GM21423 (cell line): Measurements from ENCODE around the gene SPTB.
"Not testable (repeated sequence)": the region's sequence is repeated elsewhere in the genome, so short reads cannot be mapped to it uniquely, and the experiment has no call there.

Experiments used
- ATAC-seq: cut with Tn5 transposase; IDR thresholded peaks from one replicate; pipeline ENCODE4 v1.9.1; 2021; ENCODE audit warnings: mild to moderate bottlenecking, moderate library complexity; ENCODE audit not compliant: unreplicated experiment

Gene SPTB

GRCh38 chr14:64824471-64824870, 55.2 kb downstream of the SPTB start:
- no peak for ATAC-seq

- ATAC-seq, result no peak
These were observed 56.3 kb downstream of the SPTB start for GRCh38 chr14:64823305-64823861.

GRCh38 chr14:64821651-64822050, 58.1 kb downstream of the SPTB start:
- no peak for ATAC-seq

- no peak for ATAC-seq
These were observed 61.6 kb downstream of the SPTB start for GRCh38 chr14:64818151-64818550.

GRCh38 chr14:64817631-64818030, 62.1 kb downstream of the SPTB start:
- no peak for ATAC-seq

GRCh38 chr14:64816221-64816783, 63.4 kb downstream of the SPTB start:
- no peak for ATAC-seq

GRCh38 chr14:64815257-64815656, 64.5 kb downstream of the SPTB start:
- no peak for ATAC-seq

- ATAC-seq, result no peak
These were observed 67.3 kb downstream of the SPTB start for GRCh38 chr14:64812412-64812811.

- no peak for ATAC-seq
These were observed 68.0 kb downstream of the SPTB start for GRCh38 chr14:64811676-64812075.

- no peak for ATAC-seq
These were observed 71.3 kb downstream of the SPTB start for GRCh38 chr14:64808449-64808848.

GRCh38 chr14:64807551-64807950, 72.2 kb downstream of the SPTB start:
- no peak for ATAC-seq

GRCh38 chr14:64806862-64807495, 72.7 kb downstream of the SPTB start:
- no peak for ATAC-seq

- ATAC-seq, result no peak
These were observed 73.4 kb downstream of the SPTB start for GRCh38 chr14:64806202-64806861.

- ATAC-seq, result not testable (repeated sequence)
These were observed 74.1 kb downstream of the SPTB start for GRCh38 chr14:64805646-64806045.

- no peak for ATAC-seq
These were observed 74.9 kb downstream of the SPTB start for GRCh38 chr14:64804754-64805260.

GRCh38 chr14:64801800-64802199, 77.9 kb downstream of the SPTB start:
- no peak for ATAC-seq

GRCh38 chr14:64801046-64801445, 78.7 kb downstream of the SPTB start:
- ATAC-seq, result no peak

GRCh38 chr14:64800000-64800399, 79.7 kb downstream of the SPTB start:
- ATAC-seq, result no peak

- no peak for ATAC-seq
These were observed 80.2 kb downstream of the SPTB start for GRCh38 chr14:64799555-64799954.

GRCh38 chr14:64796369-64796768, 83.3 kb downstream of the SPTB start:
- ATAC-seq, result no peak

GRCh38 chr14:64795921-64796320, 83.8 kb downstream of the SPTB start:
- no peak for ATAC-seq

- no peak for ATAC-seq
These were observed 84.5 kb downstream of the SPTB start for GRCh38 chr14:64795211-64795610.
